Measurements from ENCODE around the gene PTK6.

Gene PTK6

GRCh38 chr20:63495167-63495720 lies 41.9 kb downstream of the PTK6 start:
- Histone ChIP-seq H3K36me3 (replicated peaks; ENCODE audit: insufficient read depth, low read length) (no peaks in the 10 kb centered on the region), H2AFZ (ENCODE audit: low read length) (no peak overlapping the region), H3K4me1 (ENCODE audit: low read length) (no peaks in the 10 kb centered on the region), H3K27ac (ENCODE audit: low read length) (no peak overlapping the region), H3K9ac (ENCODE audit: low read length) (no peak overlapping the region), H4K20me1 (ENCODE audit: insufficient read depth, low read length) (no peaks in the 10 kb centered on the region), H3K9me3 (replicated peaks; ENCODE audit: insufficient read depth, low read length) (no peaks in the 10 kb centered on the region), H3K79me2 (ENCODE audit: low read length) (no peaks in the 10 kb centered on the region), H3K4me2 (ENCODE audit: low read depth, low read length) (no peak overlapping the region), H3K4me3 (ENCODE audit: low read length) (no peak overlapping the region), H3K9me2 (replicated peaks; ENCODE audit: insufficient read depth, low read length) (no peaks in the 10 kb centered on the region), H3F3A (ENCODE audit: insufficient read depth, low read length) (no peaks in the 10 kb centered on the region), H3K27me3 (replicated peaks; ENCODE audit: insufficient read depth, low read length) (peaks cover 62% of the 10 kb centered on the region)
- DNase-seq: no peak
- no peak for TF ChIP-seq EZH2 (optimal IDR thresholded peaks at IDR 0.05; ENCODE audit: low read depth, low read length)
- TF ChIP-seq, protein P1, sequence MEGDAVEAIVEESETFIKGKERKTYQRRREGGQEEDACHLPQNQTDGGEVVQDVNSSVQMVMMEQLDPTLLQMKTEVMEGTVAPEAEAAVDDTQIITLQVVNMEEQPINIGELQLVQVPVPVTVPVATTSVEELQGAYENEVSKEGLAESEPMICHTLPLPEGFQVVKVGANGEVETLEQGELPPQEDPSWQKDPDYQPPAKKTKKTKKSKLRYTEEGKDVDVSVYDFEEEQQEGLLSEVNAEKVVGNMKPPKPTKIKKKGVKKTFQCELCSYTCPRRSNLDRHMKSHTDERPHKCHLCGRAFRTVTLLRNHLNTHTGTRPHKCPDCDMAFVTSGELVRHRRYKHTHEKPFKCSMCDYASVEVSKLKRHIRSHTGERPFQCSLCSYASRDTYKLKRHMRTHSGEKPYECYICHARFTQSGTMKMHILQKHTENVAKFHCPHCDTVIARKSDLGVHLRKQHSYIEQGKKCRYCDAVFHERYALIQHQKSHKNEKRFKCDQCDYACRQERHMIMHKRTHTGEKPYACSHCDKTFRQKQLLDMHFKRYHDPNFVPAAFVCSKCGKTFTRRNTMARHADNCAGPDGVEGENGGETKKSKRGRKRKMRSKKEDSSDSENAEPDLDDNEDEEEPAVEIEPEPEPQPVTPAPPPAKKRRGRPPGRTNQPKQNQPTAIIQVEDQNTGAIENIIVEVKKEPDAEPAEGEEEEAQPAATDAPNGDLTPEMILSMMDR (IDR thresholded peaks at IDR 0.05; ENCODE audit: low read length): no peak
- TF ChIP-seq EZH2phosphoT487 (IDR thresholded peaks at IDR 0.05; ENCODE audit: low read length): no peak

DNA sequence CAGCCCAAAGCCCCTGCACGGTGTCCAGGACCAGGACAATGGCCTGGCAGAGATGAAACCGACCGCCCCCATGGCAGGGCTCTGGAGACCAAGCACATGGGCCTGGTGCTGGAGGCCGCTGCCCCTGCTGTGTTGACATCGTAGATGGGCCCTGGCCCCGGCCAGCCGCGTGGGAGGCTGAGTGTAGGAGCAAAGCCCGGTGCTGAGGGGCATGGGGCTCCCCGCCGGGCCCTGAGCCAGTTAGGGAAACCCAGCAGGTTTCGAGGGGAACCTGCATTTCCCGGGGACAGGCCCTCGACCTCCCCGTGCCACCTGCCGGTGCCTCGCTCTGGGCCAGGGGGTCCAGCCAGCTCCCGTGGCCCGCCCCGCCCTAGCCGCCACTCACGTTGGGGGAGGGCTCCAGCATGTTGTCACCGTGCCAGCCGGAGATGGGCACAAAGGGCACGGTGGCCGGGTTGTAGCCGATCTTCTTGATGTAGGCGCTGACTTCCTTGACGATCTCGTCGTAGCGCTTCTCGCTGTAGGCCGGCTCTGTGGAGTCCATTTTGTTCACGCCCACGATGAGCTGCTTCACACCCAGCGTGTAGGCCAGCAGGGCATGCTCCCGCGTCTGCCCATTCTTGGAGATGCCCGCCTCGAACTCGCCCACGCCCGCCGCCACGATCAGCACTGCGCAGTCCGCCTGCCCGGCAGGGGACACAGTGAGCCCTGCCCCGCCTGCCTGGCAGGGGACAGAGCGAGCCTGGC lies 42.6 kb downstream of the PTK6 start:
- Histone ChIP-seq H3K27me3 (replicated peaks; ENCODE audit: insufficient read depth, low read length) (peaks cover 67% of the 10 kb centered on the region), H3K27ac (ENCODE audit: low read length) (no peak overlapping the region)

DNA sequence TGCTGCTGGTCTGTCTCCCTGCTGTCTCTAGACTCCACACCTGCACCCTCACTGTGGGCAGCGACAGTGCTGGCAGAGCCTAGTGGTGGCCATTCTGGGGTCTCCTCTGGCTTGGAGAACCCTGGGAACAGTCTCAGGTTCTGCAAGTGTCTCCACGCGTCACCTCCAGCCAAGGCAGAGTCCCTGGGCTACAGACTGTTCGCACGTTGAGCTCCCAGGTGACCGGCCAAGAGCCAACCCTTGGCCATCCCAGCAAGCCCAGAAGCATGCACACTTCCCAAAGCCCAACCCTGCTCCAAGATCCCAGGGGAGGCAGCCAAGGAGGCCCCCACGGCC lies 43.1 kb downstream of the PTK6 start:
- Histone ChIP-seq H3K9me2 (replicated peaks; ENCODE audit: insufficient read depth, low read length) (no peaks in the 10 kb centered on the region), H2AFZ (ENCODE audit: low read length) (no peak overlapping the region), H3K27me3 (replicated peaks; ENCODE audit: insufficient read depth, low read length) (peaks cover 69% of the 10 kb centered on the region), H3K36me3 (replicated peaks; ENCODE audit: insufficient read depth, low read length) (no peaks in the 10 kb centered on the region), H3K4me1 (ENCODE audit: low read length) (no peaks in the 10 kb centered on the region), H3K79me2 (ENCODE audit: low read length) (no peaks in the 10 kb centered on the region), H4K20me1 (ENCODE audit: insufficient read depth, low read length) (no peaks in the 10 kb centered on the region), H3K9me3 (replicated peaks; ENCODE audit: insufficient read depth, low read length) (no peaks in the 10 kb centered on the region), H3K27ac (ENCODE audit: low read length) (no peak overlapping the region), H3K4me2 (ENCODE audit: low read depth, low read length) (no peak overlapping the region), H3K9ac (ENCODE audit: low read length) (no peak overlapping the region), H3F3A (ENCODE audit: insufficient read depth, low read length) (no peaks in the 10 kb centered on the region), H3K4me3 (ENCODE audit: low read length) (no peak overlapping the region)
- DNase-seq: no peak
- TF ChIP-seq EZH2phosphoT487 (IDR thresholded peaks at IDR 0.05; ENCODE audit: low read length) (no peak), EZH2 (optimal IDR thresholded peaks at IDR 0.05; ENCODE audit: low read depth, low read length) (no peak)
- TF ChIP-seq, protein P1 (IDR thresholded peaks at IDR 0.05; ENCODE audit: low read length): no peak

More for the DNA sequence above, 42.6 kb downstream of the PTK6 start:
- no peaks in the 10 kb centered on the region for H3K9me2 ChIP-seq (replicated peaks; ENCODE audit: insufficient read depth, low read length)
- no peak for DNase-seq
- no peak overlapping the region for H3K4me2 ChIP-seq (ENCODE audit: low read depth, low read length)
- H3K9ac ChIP-seq (ENCODE audit: low read length): no peak overlapping the region
- no peak overlapping the region for H2AFZ ChIP-seq (ENCODE audit: low read length)
- H4K20me1 ChIP-seq (ENCODE audit: insufficient read depth, low read length): no peaks in the 10 kb centered on the region
- H3K4me1 ChIP-seq (ENCODE audit: low read length): no peaks in the 10 kb centered on the region
- no peaks in the 10 kb centered on the region for H3F3A ChIP-seq (ENCODE audit: insufficient read depth, low read length)
- no peaks in the 10 kb centered on the region for H3K79me2 ChIP-seq (ENCODE audit: low read length)
- H3K9me3 ChIP-seq (replicated peaks; ENCODE audit: insufficient read depth, low read length): no peaks in the 10 kb centered on the region
- H3K36me3 ChIP-seq (replicated peaks; ENCODE audit: insufficient read depth, low read length): no peaks in the 10 kb centered on the region
- TF ChIP-seq EZH2phosphoT487 (IDR thresholded peaks at IDR 0.05; ENCODE audit: low read length) (no peak), EZH2 (optimal IDR thresholded peaks at IDR 0.05; ENCODE audit: low read depth, low read length) (no peak)
- TF ChIP-seq, protein P1 (IDR thresholded peaks at IDR 0.05; ENCODE audit: low read length): no peak
- H3K4me3 ChIP-seq (ENCODE audit: low read length): no peak overlapping the region

Measured in MM.1S (cell line).